Measurements from ENCODE around the gene BMI1. TPM values are rescaled to one million over a fixed set of nuclear protein-coding genes. Genes with fewer than 3 reads are reported as not detected.
A peak's percentile ranks its signal among the peaks of the same experiment; 100 is the strongest.

Gene BMI1
- total RNA-seq, 6 experiments from 2014 or later: 34.8 to 51.1 (median 42.3) TPM

- peaks cover 58% of the 10 kb centered on the region for H3K4me1 Mint-ChIP-seq (ENCODE audit: low read depth)
- 0 out of 2 replicates have a peak, but pooled peaks cover 4% of the 10 kb centered on the region for H3K36me3 Mint-ChIP-seq (ENCODE audit: low read depth)
- H3K27ac Mint-ChIP-seq: peak overlapping the region; percentile 83; the same call in 1 of the 2 replicates
- H3K9me3 Mint-ChIP-seq: no peaks in the 10 kb centered on the region
- TF ChIP-seq, protein P1, sequence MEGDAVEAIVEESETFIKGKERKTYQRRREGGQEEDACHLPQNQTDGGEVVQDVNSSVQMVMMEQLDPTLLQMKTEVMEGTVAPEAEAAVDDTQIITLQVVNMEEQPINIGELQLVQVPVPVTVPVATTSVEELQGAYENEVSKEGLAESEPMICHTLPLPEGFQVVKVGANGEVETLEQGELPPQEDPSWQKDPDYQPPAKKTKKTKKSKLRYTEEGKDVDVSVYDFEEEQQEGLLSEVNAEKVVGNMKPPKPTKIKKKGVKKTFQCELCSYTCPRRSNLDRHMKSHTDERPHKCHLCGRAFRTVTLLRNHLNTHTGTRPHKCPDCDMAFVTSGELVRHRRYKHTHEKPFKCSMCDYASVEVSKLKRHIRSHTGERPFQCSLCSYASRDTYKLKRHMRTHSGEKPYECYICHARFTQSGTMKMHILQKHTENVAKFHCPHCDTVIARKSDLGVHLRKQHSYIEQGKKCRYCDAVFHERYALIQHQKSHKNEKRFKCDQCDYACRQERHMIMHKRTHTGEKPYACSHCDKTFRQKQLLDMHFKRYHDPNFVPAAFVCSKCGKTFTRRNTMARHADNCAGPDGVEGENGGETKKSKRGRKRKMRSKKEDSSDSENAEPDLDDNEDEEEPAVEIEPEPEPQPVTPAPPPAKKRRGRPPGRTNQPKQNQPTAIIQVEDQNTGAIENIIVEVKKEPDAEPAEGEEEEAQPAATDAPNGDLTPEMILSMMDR (IDR thresholded peaks at IDR 0.05): no peak
- peaks cover 13% of the 10 kb centered on the region for H3K27me3 Mint-ChIP-seq (ENCODE audit: insufficient read depth)
- H3K4me3 Mint-ChIP-seq: peak overlapping the region; percentile 87
- no peak for DNase-seq
Measured at GRCh38 chr10:22319547-22319979, 1.3 kb upstream of the BMI1 start.

- H3K9me3 Mint-ChIP-seq: no peaks in the 10 kb centered on the region
- peaks cover 63% of the 10 kb centered on the region for H3K4me1 Mint-ChIP-seq (ENCODE audit: low read depth)
- TF ChIP-seq, protein P1 (IDR thresholded peaks at IDR 0.05): no peak
- no peak for DNase-seq
- peaks cover 13% of the 10 kb centered on the region for H3K27me3 Mint-ChIP-seq (ENCODE audit: insufficient read depth)
- peak overlapping the region; percentile 87 for H3K4me3 Mint-ChIP-seq
- H3K36me3 Mint-ChIP-seq (ENCODE audit: low read depth): 0 out of 2 replicates have a peak, but pooled peaks cover 4% of the 10 kb centered on the region
- peak overlapping the region; percentile 83 for H3K27ac Mint-ChIP-seq
Measured at GRCh38 chr10:22319980-22320558, 830 bp upstream of the BMI1 start.

- Mint-ChIP-seq H3K27ac (peak overlapping the region; percentile 55; the same call in 1 of the 2 replicates), H3K4me3 (peak overlapping the region; percentile 84), H3K36me3 (ENCODE audit: low read depth) (0 out of 2 replicates have a peak, but pooled peaks cover 4% of the 10 kb centered on the region), H3K27me3 (ENCODE audit: insufficient read depth) (peaks cover 17% of the 10 kb centered on the region), H3K9me3 (no peaks in the 10 kb centered on the region), H3K4me1 (ENCODE audit: low read depth) (peaks cover 63% of the 10 kb centered on the region)
- TF ChIP-seq, protein P1 (IDR thresholded peaks at IDR 0.05): no peak
- peak; percentile 63 for DNase-seq
Measured at GRCh38 chr10:22321156-22321923, 441 bp downstream of the BMI1 start.

- H3K4me1 Mint-ChIP-seq (ENCODE audit: low read depth): peaks cover 65% of the 10 kb centered on the region
- H3K36me3 Mint-ChIP-seq (ENCODE audit: low read depth): 0 out of 2 replicates have a peak, but pooled peaks cover 4% of the 10 kb centered on the region
Measured at GRCh38 chr10:22321924-22322640, 1.2 kb downstream of the BMI1 start.

DNA sequence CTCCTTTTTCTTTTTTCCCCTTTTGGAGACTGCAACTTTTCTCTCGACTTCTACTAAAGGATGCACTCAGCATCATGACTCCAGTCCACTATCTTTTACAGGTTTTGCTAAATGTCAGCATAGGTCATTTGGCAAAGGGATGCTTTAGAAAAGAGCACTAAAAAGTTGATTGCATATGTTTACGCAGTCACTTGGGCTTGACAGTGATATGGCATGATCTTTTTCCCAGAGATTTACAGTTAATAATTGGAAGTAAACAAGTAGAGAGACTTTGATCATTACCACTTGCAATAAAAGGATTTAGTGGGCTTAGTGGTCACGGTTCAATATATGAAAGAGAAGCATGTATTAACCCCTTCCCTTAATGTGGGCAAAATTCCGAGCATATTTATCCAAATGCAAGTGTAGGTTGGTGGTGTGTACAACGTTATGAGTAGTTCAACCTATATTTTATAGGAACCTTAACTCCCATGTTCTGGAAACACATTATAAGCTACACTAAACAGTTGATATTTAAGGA is 1.8 kb downstream of the BMI1 start:
- Mint-ChIP-seq H3K4me1 (ENCODE audit: low read depth) (peaks cover 59% of the 10 kb centered on the region), H3K4me3 (peak overlapping the region; percentile 92)

More at GRCh38 chr10:22321924-22322640, 1.2 kb downstream of the BMI1 start:
- peaks cover 17% of the 10 kb centered on the region for H3K27me3 Mint-ChIP-seq (ENCODE audit: insufficient read depth)
- H3K4me3 Mint-ChIP-seq: peak overlapping the region; percentile 92
- H3K9me3 Mint-ChIP-seq: no peaks in the 10 kb centered on the region
- peak overlapping the region; percentile 73 for H3K27ac Mint-ChIP-seq
- TF ChIP-seq, protein P1 (IDR thresholded peaks at IDR 0.05): no peak
- DNase-seq: no peak

More for the DNA sequence above, 1.8 kb downstream of the BMI1 start:
- H3K27me3 Mint-ChIP-seq (ENCODE audit: insufficient read depth): peaks cover 17% of the 10 kb centered on the region
- H3K36me3 Mint-ChIP-seq (ENCODE audit: low read depth): 0 out of 2 replicates have a peak, but pooled peaks cover 7% of the 10 kb centered on the region
- TF ChIP-seq, protein P1 (IDR thresholded peaks at IDR 0.05): no peak
- H3K27ac Mint-ChIP-seq: peak overlapping the region; percentile 73
- H3K9me3 Mint-ChIP-seq: no peaks in the 10 kb centered on the region
- DNase-seq: no peak

Measured in HFFc6 (cell line).